Astrocyte (in vitro differentiated cells and primary cell): ENCODE results near the gene ADGRD1. TPM values are rescaled to one million over a fixed set of nuclear protein-coding genes. Genes with fewer than 3 reads are reported as not detected.

ENCODE experiments used
- DNase-seq: peaks from one replicate; pipeline ENCODE4 v3.0.0-alpha.2; 2010; ENCODE audit warnings: low read depth
- FAIRE-seq: peaks from 2 replicates; lab custom pipeline; 2011; peaks lifted over from hg19 to GRCh38; lab: Jason Lieb, UNC
- H2AFZ ChIP-seq: 2 replicates; pipeline ENCODE4 v1.6.0; 2012; ENCODE audit warnings: low read depth, low read length, inconsistent platforms
- H3K27ac ChIP-seq: 2 replicates; pipeline ENCODE4 v1.5.1; 2011; ENCODE audit warnings: low read depth, low read length, inconsistent platforms
- H3K27me3 ChIP-seq: 2 replicates; pipeline ENCODE4 v1.6.0; 2011; ENCODE audit warnings: low read length, inconsistent platforms; ENCODE audit not compliant: insufficient read depth
- H3K36me3 ChIP-seq: 2 replicates; pipeline ENCODE4 v1.5.1; 2011; ENCODE audit warnings: low read length, inconsistent platforms; ENCODE audit not compliant: insufficient read depth
- H3K4me1 ChIP-seq: 2 replicates; pipeline ENCODE4 v1.5.1; 2011; ENCODE audit warnings: low read length, inconsistent platforms; ENCODE audit not compliant: insufficient read depth
- H3K4me2 ChIP-seq: 2 replicates; pipeline ENCODE4 v1.6.0; 2012; ENCODE audit warnings: low read length, inconsistent platforms
- H3K4me3 ChIP-seq: 2 replicates; pipeline ENCODE4 v1.5.1; 2011; ENCODE audit warnings: low read depth, mild to moderate bottlenecking, low read length, inconsistent platforms; ENCODE audit not compliant: insufficient read depth
- H3K79me2 ChIP-seq: 2 replicates; pipeline ENCODE4 v1.6.0; 2012; ENCODE audit warnings: mild to moderate bottlenecking, low read length, inconsistent platforms; ENCODE audit not compliant: insufficient read depth
- H3K9ac ChIP-seq: 2 replicates; pipeline ENCODE4 v1.6.0; 2012; ENCODE audit warnings: mild to moderate bottlenecking, low read length, inconsistent platforms
- H3K9me3 ChIP-seq: 2 replicates; pipeline ENCODE4 v1.5.1; 2012; ENCODE audit warnings: low read depth, mild to moderate bottlenecking, low read length, inconsistent platforms; ENCODE audit not compliant: insufficient read depth
- H4K20me1 ChIP-seq: 2 replicates; pipeline ENCODE4 v1.6.0; 2012; ENCODE audit warnings: low read length, inconsistent platforms; ENCODE audit not compliant: insufficient read depth
- H3K27ac Mint-ChIP-seq: one replicate; pipeline ENCODE4 v1.8.0; 2021; ENCODE audit warnings: mild to moderate bottlenecking, mixed read lengths; ENCODE audit not compliant: unreplicated experiment
- H3K27me3 Mint-ChIP-seq: one replicate; pipeline ENCODE4 v1.8.0; 2021; ENCODE audit warnings: low read depth, mixed read lengths; ENCODE audit not compliant: unreplicated experiment
- H3K36me3 Mint-ChIP-seq: one replicate; pipeline ENCODE4 v1.8.0; 2021; ENCODE audit warnings: low read depth, mixed read lengths; ENCODE audit not compliant: unreplicated experiment
- H3K4me1 Mint-ChIP-seq: one replicate; pipeline ENCODE4 v1.8.0; 2021; ENCODE audit warnings: low read depth, mixed read lengths; ENCODE audit not compliant: unreplicated experiment
- H3K4me3 Mint-ChIP-seq: one replicate; pipeline ENCODE4 v1.8.0; 2021; ENCODE audit warnings: mild to moderate bottlenecking, moderate library complexity, mixed read lengths; ENCODE audit not compliant: unreplicated experiment
- H3K9me3 Mint-ChIP-seq: one replicate; pipeline ENCODE4 v1.8.0; 2021; ENCODE audit warnings: mild to moderate bottlenecking, mixed read lengths; ENCODE audit not compliant: unreplicated experiment
- CTCF ChIP-seq: IDR thresholded peaks from 2 replicates; pipeline ENCODE4 v1.5.1; 2011; ENCODE audit warnings: low read depth, mild to moderate bottlenecking, inconsistent platforms, low read length, moderate library complexity; ENCODE audit not compliant: insufficient read depth
- EZH2 ChIP-seq: IDR thresholded peaks from 2 replicates; pipeline ENCODE4 v1.6.1; 2012; ENCODE audit warnings: mild to moderate bottlenecking, low read length, inconsistent platforms; ENCODE audit not compliant: insufficient read depth
- total RNA-seq: library from RNA; stranded (reverse); gene quantifications from 2 replicates; pipeline ENCODE4 v1.2.1, GENCODE V29; 2021

ADGRD1 gene
- total RNA-seq, 1 donor from 2014 or later, result 3.0 TPM

- H3K4me3 Mint-ChIP-seq, result no peak overlapping the region
- FAIRE-seq (no peak), DNase-seq (no peak)
- no peak overlapping the region for H3K27ac Mint-ChIP-seq
- peaks cover 2% of the 10 kb centered on the region for H3K27me3 ChIP-seq
- no peaks in the 10 kb centered on the region for H3K36me3 ChIP-seq
- no peak for TF ChIP-seq EZH2
- TF ChIP-seq CTCF, result no peak
- H3K9me3 ChIP-seq, result no peaks in the 10 kb centered on the region
- no peak overlapping the region for H3K27ac ChIP-seq
- H3K4me3 ChIP-seq, result no peak overlapping the region
- no peak overlapping the region for H2AFZ ChIP-seq
- no peaks in the 10 kb centered on the region for H3K4me1 Mint-ChIP-seq
- H3K9me3 Mint-ChIP-seq, result no peaks in the 10 kb centered on the region
- no peak overlapping the region for H3K9ac ChIP-seq
- no peak overlapping the region for H3K4me2 ChIP-seq
- H3K27me3 Mint-ChIP-seq, result peaks cover 48% of the 10 kb centered on the region
- H3K4me1 ChIP-seq, result no peaks in the 10 kb centered on the region
- no peaks in the 10 kb centered on the region for H4K20me1 ChIP-seq
- no peaks in the 10 kb centered on the region for H3K36me3 Mint-ChIP-seq
- no peaks in the 10 kb centered on the region for H3K79me2 ChIP-seq
These were observed 51.7 kb downstream of the ADGRD1 start for GRCh38 chr12:131005161-131006035.

GRCh38 chr12:131006036-131006735 lies 52.5 kb downstream of the ADGRD1 start:
- H3K27ac ChIP-seq, result no peak overlapping the region
- no peaks in the 10 kb centered on the region for H3K9me3 ChIP-seq
- no peak overlapping the region for H3K9ac ChIP-seq
- Mint-ChIP-seq H3K36me3 (no peaks in the 10 kb centered on the region), H3K27me3 (peaks cover 52% of the 10 kb centered on the region), H3K27ac (no peak overlapping the region), H3K4me3 (no peak overlapping the region), H3K4me1 (no peaks in the 10 kb centered on the region), H3K9me3 (no peaks in the 10 kb centered on the region)
- TF ChIP-seq CTCF (no peak), EZH2 (no peak)
- FAIRE-seq (no peak), DNase-seq (no peak)
- H2AFZ ChIP-seq, result no peak overlapping the region
- H3K79me2 ChIP-seq, result no peaks in the 10 kb centered on the region
- no peaks in the 10 kb centered on the region for H3K36me3 ChIP-seq
- no peaks in the 10 kb centered on the region for H3K4me1 ChIP-seq
- peaks cover 2% of the 10 kb centered on the region for H3K27me3 ChIP-seq
- H4K20me1 ChIP-seq, result no peaks in the 10 kb centered on the region
- no peak overlapping the region for H3K4me3 ChIP-seq
- no peak overlapping the region for H3K4me2 ChIP-seq
